ENCODE data around the gene CREB3L4. TPM values are rescaled to one million over a fixed set of nuclear protein-coding genes. Genes with fewer than 3 reads are reported as not detected.
"Not testable (repeated sequence)": the region's sequence is repeated elsewhere in the genome, so short reads cannot be mapped to it uniquely, and the experiment has no call there.

CREB3L4 gene
- polyA plus RNA-seq, 1 experiment: 8.7 TPM

- Histone ChIP-seq H3K36me3 (ENCODE audit: control insufficient read depth, insufficient read depth, low read length) (no peaks in the 10 kb centered on the region), H3K27me3 (ENCODE audit: control insufficient read depth, insufficient read depth, low read length) (no peaks in the 10 kb centered on the region), H3K4me3 (ENCODE audit: low read depth, low read length) (peak overlapping the region; percentile 71)
- TF ChIP-seq, protein P1, sequence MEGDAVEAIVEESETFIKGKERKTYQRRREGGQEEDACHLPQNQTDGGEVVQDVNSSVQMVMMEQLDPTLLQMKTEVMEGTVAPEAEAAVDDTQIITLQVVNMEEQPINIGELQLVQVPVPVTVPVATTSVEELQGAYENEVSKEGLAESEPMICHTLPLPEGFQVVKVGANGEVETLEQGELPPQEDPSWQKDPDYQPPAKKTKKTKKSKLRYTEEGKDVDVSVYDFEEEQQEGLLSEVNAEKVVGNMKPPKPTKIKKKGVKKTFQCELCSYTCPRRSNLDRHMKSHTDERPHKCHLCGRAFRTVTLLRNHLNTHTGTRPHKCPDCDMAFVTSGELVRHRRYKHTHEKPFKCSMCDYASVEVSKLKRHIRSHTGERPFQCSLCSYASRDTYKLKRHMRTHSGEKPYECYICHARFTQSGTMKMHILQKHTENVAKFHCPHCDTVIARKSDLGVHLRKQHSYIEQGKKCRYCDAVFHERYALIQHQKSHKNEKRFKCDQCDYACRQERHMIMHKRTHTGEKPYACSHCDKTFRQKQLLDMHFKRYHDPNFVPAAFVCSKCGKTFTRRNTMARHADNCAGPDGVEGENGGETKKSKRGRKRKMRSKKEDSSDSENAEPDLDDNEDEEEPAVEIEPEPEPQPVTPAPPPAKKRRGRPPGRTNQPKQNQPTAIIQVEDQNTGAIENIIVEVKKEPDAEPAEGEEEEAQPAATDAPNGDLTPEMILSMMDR (IDR thresholded peaks at IDR 0.05; ENCODE audit: insufficient read depth, low read depth, low read length): no peak
- CTCF ChIA-PET: interaction anchor here (1.2 kb wide), 1 partner anchor 45 kb away, joined by 3 read pairs; the partner anchor contains the start of gene DENND4B
- DNase-seq (ENCODE audit: low read depth): no peak
- POLR2A ChIA-PET: no interaction called here
Observed at GRCh38 chr1:153991806-153992205, 24.1 kb downstream of the CREB3L4 start.

- no peak for DNase-seq (ENCODE audit: low read depth)
- ChIA-PET CTCF (no interaction called here), POLR2A (interaction anchor here (1.1 kb wide), 1 partner anchor 9 kb away, joined by 3 read pairs; the partner anchor contains the start of gene RAB13)
- TF ChIP-seq, protein P1 (IDR thresholded peaks at IDR 0.05; ENCODE audit: insufficient read depth, low read depth, low read length): no peak
- Histone ChIP-seq H3K4me3 (ENCODE audit: low read depth, low read length) (no peak overlapping the region), H3K27me3 (ENCODE audit: control insufficient read depth, insufficient read depth, low read length) (no peaks in the 10 kb centered on the region), H3K36me3 (ENCODE audit: control insufficient read depth, insufficient read depth, low read length) (no peaks in the 10 kb centered on the region)
Observed at GRCh38 chr1:153995202-153995601, 27.5 kb downstream of the CREB3L4 start.

DNA sequence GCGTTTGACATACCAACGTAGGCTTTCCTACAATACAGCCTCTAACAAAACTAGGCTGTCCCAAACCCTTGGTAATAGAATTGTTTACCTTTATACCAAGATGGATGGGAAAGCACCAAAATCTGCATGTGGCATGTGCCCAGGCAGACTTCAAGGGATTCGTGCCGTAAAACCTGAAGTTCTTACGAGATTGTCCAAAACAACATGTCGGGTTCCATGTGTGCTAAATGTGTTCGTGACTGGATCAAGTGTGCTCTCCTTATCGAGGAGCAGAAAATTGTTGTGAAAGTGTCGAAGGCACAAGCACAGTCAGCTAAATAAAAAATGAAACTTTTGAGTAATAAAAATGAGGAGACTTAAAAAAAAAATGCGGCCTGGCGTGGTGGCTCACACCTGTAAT is 27.9 kb downstream of the CREB3L4 start:
- no peak overlapping the region for H3K4me3 ChIP-seq (ENCODE audit: low read depth, low read length)
- H3K36me3 ChIP-seq (ENCODE audit: control insufficient read depth, insufficient read depth, low read length): no peaks in the 10 kb centered on the region
- ChIA-PET POLR2A (interaction anchor here (1.1 kb wide), 1 partner anchor 9 kb away, joined by 3 read pairs; the partner anchor contains the start of gene RAB13), CTCF (no interaction called here)
- no peak for DNase-seq (ENCODE audit: low read depth)
- TF ChIP-seq, protein P1 (IDR thresholded peaks at IDR 0.05; ENCODE audit: insufficient read depth, low read depth, low read length): no peak
- no peaks in the 10 kb centered on the region for H3K27me3 ChIP-seq (ENCODE audit: control insufficient read depth, insufficient read depth, low read length)

- H3K4me3 ChIP-seq (ENCODE audit: low read depth, low read length); DNase-seq (ENCODE audit: low read depth); CTCF ChIA-PET; POLR2A ChIA-PET; H3K36me3 ChIP-seq (ENCODE audit: control insufficient read depth, insufficient read depth, low read length); H3K27me3 ChIP-seq (ENCODE audit: control insufficient read depth, insufficient read depth, low read length): not testable (repeated sequence)
Observed at GRCh38 chr1:153996882-153997281, 29.2 kb downstream of the CREB3L4 start.

DNA sequence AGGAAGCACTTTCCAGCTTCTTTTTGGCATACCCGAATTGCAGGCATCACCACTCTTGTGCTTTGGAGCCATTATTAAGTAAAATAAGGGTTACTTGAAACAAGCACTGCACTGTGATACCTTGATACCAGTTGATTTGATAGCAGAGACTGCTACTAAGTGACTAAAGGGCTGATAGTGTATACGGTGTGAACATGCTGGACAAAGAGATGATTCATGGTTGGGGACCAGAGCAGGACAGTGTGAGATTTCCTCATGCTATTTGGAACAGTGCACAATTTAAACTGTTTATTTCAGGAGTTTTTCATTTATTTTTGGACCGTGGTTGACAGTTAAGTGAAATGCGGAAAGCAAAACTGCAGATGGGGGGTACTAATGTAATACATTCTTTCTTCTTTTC is 32.7 kb downstream of the CREB3L4 start:
- TF ChIP-seq, protein P1 (IDR thresholded peaks at IDR 0.05; ENCODE audit: insufficient read depth, low read depth, low read length): no peak
- POLR2A ChIA-PET: interaction anchor here (1.8 kb wide), 1 partner anchor 10 kb away, joined by 7 read pairs; the partner anchor contains the start of gene RPS27

DNA sequence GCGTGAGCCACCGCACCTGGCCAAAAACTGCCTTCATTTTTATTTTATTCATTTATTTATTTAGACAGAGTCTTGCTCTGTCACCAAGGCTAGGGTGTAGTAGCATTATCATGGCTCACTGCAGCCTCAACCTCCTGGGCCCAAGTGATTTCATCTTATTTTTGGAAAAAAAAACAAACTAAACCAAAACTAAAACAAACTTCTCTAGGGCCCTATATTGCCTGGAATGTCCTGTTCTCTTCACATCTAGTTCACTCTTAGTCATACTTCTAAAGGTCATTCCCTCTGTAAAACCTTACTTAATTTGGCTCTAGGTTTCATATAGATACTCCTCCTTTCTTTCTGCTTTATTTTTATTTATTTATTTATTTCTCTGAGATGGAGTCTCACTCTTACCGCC is 38.4 kb downstream of the CREB3L4 start:
- no peak for DNase-seq (ENCODE audit: low read depth)
- TF ChIP-seq, protein P1 (IDR thresholded peaks at IDR 0.05; ENCODE audit: insufficient read depth, low read depth, low read length): no peak
- Histone ChIP-seq H3K36me3 (ENCODE audit: control insufficient read depth, insufficient read depth, low read length) (no peaks in the 10 kb centered on the region), H3K27me3 (ENCODE audit: control insufficient read depth, insufficient read depth, low read length) (no peaks in the 10 kb centered on the region), H3K4me3 (ENCODE audit: low read depth, low read length) (no peak overlapping the region)
- POLR2A ChIA-PET: no interaction called here
- CTCF ChIA-PET: no interaction called here

More for the DNA sequence above, 32.7 kb downstream of the CREB3L4 start:
- Histone ChIP-seq H3K36me3 (ENCODE audit: control insufficient read depth, insufficient read depth, low read length) (no peaks in the 10 kb centered on the region), H3K27me3 (ENCODE audit: control insufficient read depth, insufficient read depth, low read length) (no peaks in the 10 kb centered on the region), H3K4me3 (ENCODE audit: low read depth, low read length) (no peak overlapping the region)
- CTCF ChIA-PET: interaction anchor here (0.9 kb wide), 1 partner anchor 203 kb away, joined by 3 read pairs; no protein-coding TSS in a partner anchor
- no peak for DNase-seq (ENCODE audit: low read depth)
